HUDEP-2 (cell line): Measurements from ENCODE around the gene LAMP1.
"Not testable (repeated sequence)": the region's sequence is repeated elsewhere in the genome, so short reads cannot be mapped to it uniquely, and the experiment has no call there.

Source experiments
- DNase-seq, 76 experiments: peaks; one replicate each; lab custom pipeline; 2025; ENCODE audit not compliant: unreplicated experiment in 76 of 76; lab: John Stamatoyannopoulos, UW

Gene LAMP1

GRCh38 chr13:113296823-113297369 is at the start of gene LAMP1:
Gene LAMP1 (plus strand): TSS chr13:113297239. CDS start chr13:113297435, 196 bp downstream.
- peak; percentile 45 to 100 (median 96) for DNase-seq

GRCh38 chr13:113252516-113253095 is 44.4 kb upstream of the LAMP1 start:
- DNase-seq: no peak

GRCh38 chr13:113257908-113258307 is 39.1 kb upstream of the LAMP1 start:
- not testable (repeated sequence) for DNase-seq

GRCh38 chr13:113258321-113259054 is 38.6 kb upstream of the LAMP1 start:
- DNase-seq: no peak

DNA sequence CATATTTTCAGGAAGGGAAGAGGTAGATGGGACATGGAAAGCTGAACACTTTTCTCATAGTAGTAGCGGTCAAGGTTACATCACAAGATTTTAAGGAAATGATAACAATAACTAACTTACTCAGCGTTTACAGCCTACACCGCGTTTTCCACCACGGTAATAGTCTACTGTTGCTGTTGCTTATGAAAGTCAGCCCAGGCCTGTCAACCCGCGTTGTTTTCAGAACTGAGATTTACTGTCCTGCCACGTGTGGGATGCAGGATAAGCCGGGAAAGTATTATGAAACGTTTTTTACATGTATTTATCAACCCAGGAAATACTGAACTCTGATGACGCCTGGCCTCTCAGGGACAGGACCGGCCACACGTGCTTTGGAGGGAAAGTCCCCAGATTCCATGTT is 36.0 kb upstream of the LAMP1 start:
- DNase-seq: no peak

DNA sequence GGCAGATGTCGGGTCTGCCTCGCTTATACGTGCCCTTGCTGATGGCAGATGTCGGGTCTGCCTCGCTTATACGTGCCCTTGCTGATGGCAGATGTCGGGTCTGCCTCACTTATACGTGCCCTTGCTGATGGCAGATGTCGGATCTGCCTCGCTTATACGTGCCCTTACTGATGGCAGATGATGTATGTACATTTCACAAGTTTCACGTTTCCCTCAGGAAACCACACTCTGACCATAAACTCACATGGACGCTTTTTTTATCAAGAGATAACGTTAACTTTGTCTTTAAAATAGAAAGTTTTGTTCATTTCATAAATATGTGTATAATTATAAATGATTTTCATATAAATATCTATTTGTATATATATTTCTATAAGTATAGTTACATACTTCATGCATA is 34.0 kb upstream of the LAMP1 start:
- not testable (repeated sequence) for DNase-seq

GRCh38 chr13:113267642-113268405 is 29.2 kb upstream of the LAMP1 start:
- no peak for DNase-seq

- DNase-seq: no peak
These were observed 25.0 kb upstream of the LAMP1 start for GRCh38 chr13:113272031-113272430.

DNA sequence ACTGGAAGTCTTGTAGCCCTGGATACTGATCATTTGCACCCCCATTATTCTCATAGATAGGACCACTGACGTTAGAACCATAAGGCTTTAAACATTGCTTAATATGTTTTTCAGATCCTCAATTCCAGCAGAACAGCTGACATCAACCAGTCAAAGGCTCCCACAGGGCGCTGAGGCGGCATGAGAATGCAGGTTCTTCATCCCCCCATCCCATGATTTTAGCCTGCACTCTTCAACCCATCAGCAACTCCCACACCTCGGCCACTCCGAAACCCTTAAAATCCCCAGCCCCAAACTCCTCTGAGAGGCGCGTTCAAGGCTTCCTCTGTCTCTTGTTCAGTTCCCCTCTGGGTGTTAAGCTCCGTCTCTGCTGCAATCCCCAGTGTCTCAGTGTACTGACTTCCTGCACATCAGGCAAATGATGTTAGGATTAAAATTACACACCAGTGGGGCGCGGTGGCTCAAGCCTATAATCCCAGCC is 24.3 kb upstream of the LAMP1 start:
- no peak for DNase-seq

DNA sequence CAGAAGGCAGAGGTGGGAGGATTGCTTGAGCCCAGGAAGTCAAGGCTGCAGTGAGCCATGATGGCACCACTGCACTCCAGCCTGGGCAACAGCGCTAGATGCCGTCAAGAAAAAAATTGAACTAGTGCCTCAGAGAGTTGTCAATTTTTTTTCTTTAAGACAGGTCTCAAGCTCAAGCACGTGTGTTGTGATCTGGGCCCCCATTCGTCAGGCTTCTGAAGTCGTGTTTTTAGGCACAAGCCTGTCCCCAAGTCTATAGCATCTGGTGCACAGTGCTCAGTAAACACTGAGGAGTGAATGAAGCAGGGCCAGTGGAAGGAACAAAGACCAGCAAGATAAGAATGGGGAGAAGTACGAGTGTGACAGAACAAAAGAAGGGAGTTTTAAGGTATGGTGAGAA is 23.7 kb upstream of the LAMP1 start:
- no peak for DNase-seq

GRCh38 chr13:113273851-113274590 is 23.0 kb upstream of the LAMP1 start:
- DNase-seq: peak in 8 of 76 experiments; percentile 3 to 25 (median 10)

GRCh38 chr13:113274721-113275120 is 22.3 kb upstream of the LAMP1 start:
- no peak for DNase-seq

DNA sequence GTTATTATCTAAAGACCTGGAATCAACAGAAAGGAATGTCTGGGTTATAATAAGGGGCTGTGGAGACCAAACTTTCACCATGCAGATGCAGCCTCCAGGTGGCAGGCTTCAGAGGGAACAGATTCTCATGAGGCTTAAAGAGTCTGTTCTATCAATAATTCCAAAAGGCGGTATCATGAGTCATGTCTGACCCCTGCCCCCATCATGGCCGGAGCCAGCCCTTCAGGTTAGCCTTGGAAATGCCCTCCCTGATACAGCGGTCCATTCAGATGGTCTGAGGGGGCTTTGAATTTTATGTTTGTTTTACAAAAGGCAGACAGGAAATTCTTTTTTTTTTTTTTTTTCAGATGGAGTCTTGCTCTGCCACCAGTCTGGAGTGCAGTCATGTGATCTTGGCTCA is 21.7 kb upstream of the LAMP1 start:
- DNase-seq: peak in 50 of 76 experiments; percentile 4 to 72 (median 34)

DNA sequence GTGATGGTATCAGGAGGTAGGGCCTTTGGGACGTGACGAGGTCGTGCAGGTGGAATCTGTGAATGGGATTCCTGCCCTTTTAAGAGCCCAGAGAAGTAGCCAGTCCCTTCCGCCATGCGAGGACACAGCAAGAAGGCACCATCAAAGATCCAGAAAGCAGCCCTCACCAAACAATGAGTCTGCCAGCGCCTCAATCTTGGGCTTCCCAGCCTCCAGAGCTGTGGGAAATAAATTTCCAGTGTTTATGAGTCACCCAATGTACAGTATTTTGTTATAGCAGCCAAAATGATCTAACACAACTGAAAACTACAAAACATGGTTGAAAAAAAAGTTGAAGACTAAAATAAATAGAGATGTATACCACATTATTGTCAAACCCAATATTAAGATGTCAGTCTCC is 16.9 kb upstream of the LAMP1 start:
- no peak for DNase-seq

GRCh38 chr13:113283904-113284303 is 13.1 kb upstream of the LAMP1 start:
- no peak for DNase-seq

- no peak for DNase-seq
These were observed 8.2 kb upstream of the LAMP1 start for GRCh38 chr13:113288880-113289279.

DNA sequence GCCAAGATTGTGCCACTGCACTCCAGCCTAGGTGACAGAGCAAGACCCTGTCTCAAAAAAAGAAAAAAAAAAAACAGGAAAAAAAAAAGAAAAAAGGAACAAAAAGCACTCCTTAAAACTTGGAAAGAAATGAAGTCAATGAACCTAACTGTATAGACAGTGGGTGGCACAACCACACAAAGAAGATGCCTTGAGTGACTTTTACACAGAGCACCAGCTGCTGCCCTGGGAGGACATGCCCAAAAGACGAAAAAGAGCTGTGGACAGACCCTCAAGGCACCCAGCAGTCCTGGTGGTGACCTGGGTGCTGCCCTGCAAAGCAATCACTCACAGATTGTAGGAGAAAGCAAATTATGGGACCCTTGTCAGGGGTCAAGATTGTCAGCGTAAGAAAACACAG is 5.9 kb upstream of the LAMP1 start:
- no peak for DNase-seq

- peak in 44 of 76 experiments; percentile 2 to 59 (median 34) for DNase-seq
These were observed 4.8 kb upstream of the LAMP1 start for GRCh38 chr13:113292021-113292862.

GRCh38 chr13:113293686-113294085 is 3.4 kb upstream of the LAMP1 start:
- no peak for DNase-seq

DNA sequence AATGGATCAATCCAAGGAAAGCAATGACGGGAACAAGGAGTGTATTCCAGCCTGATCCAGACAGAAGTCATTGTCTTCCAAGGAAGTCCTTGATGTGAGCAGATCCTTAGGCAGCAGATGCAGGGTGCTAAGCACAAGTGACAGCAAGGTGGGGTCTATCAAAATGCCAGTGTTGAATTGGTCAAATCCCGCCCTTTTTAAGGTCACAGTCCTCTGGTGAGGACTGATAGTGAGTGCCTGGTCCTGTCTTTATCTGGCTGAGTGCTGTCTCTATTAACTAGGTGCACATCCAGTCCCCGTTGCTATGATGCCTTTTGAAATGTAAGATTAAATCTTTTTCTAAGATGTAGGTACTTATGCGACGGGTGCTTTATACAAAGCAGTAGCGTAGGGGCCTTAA is 1.3 kb upstream of the LAMP1 start:
- DNase-seq: peak in 35 of 76 experiments; percentile 2 to 73 (median 22)
